GM21528 (cell line): ENCODE measurements around the gene NKG7.

ENCODE experiments used
- ATAC-seq: cut with Tn5 transposase; IDR thresholded peaks from one replicate; pipeline ENCODE4 v1.9.1; 2021; ENCODE audit warnings: mild to moderate bottlenecking, moderate library complexity; ENCODE audit not compliant: unreplicated experiment, low FRiP score

The NKG7 gene

GRCh38 chr19:51392701-51393100 is 20.2 kb upstream of the NKG7 start:
- ATAC-seq, result no peak

- no peak for ATAC-seq
These were observed 18.7 kb upstream of the NKG7 start for GRCh38 chr19:51391073-51391611.

- ATAC-seq, result no peak
These were observed 16.7 kb upstream of the NKG7 start for GRCh38 chr19:51389143-51389542.

GRCh38 chr19:51387924-51388389 is 15.5 kb upstream of the NKG7 start, which contains the start of gene LIM2:
Gene LIM2 (minus strand): TSS chr19:51387974. CDS start chr19:51387443, 531 bp downstream.
- no peak for ATAC-seq

- no peak for ATAC-seq
These were observed 14.5 kb upstream of the NKG7 start for GRCh38 chr19:51386882-51387520.

- no peak for ATAC-seq
These were observed 9.6 kb upstream of the NKG7 start for GRCh38 chr19:51382004-51382403.

- no peak for ATAC-seq
These were observed 7.9 kb upstream of the NKG7 start for GRCh38 chr19:51380379-51380778.

GRCh38 chr19:51377422-51377821 is 5.0 kb upstream of the NKG7 start:
- ATAC-seq, result no peak

- ATAC-seq, result no peak
These were observed 3.2 kb upstream of the NKG7 start for GRCh38 chr19:51375504-51376221.

GRCh38 chr19:51372021-51372648 is 319 bp downstream of the NKG7 start:
- ATAC-seq, result no peak

GRCh38 chr19:51371186-51371690 is 1.2 kb downstream of the NKG7 start:
- ATAC-seq, result no peak

- ATAC-seq, result no peak
These were observed 2.2 kb downstream of the NKG7 start for GRCh38 chr19:51370230-51370629.

GRCh38 chr19:51368366-51369282 is 3.8 kb downstream of the NKG7 start, which contains the start of gene CLDND2:
Gene CLDND2 (minus strand): TSS chr19:51369003. CDS start chr19:51368577, 426 bp downstream.
- no peak for ATAC-seq

- ATAC-seq, result peak; percentile 62
These were observed 4.7 kb downstream of the NKG7 start for GRCh38 chr19:51367565-51368365.

- ATAC-seq, result no peak
These were observed 5.2 kb downstream of the NKG7 start for GRCh38 chr19:51367255-51367564.

GRCh38 chr19:51366389-51367254 is 5.8 kb downstream of the NKG7 start:
- ATAC-seq, result peak; percentile 41

GRCh38 chr19:51365965-51366388 is 6.5 kb downstream of the NKG7 start, which contains the start of gene ETFB:
Gene ETFB (minus strand): TSS chr19:51366388. CDS start chr19:51366326, 62 bp downstream.
- ATAC-seq, result peak; percentile 0
